WTC11 (cell line): ENCODE results near the gene C2CD2.

Source experiments
- CREM ChIP-seq: sonication (generic); formaldehyde crosslinking; IDR thresholded peaks from 2 replicates; pipeline ENCODE4 v1.8.1; 2022; ENCODE audit warnings: mild to moderate bottlenecking, missing genetic modification reagents, moderate library complexity
- JUN ChIP-seq: sonication (generic); formaldehyde crosslinking; IDR thresholded peaks from 2 replicates; pipeline ENCODE4 v1.8.0; 2023; ENCODE audit warnings: mild to moderate bottlenecking, missing genetic modification reagents
- MYBL2 ChIP-seq: sonication (generic); formaldehyde crosslinking; IDR thresholded peaks from 2 replicates; pipeline ENCODE4 v1.8.1; 2023; ENCODE audit warnings: mild to moderate bottlenecking, moderate library complexity, missing genetic modification reagents
- NFE2L1 ChIP-seq: sonication (generic); formaldehyde crosslinking; IDR thresholded peaks from 2 replicates; pipeline ENCODE4 v1.8.1; 2023; ENCODE audit warnings: missing genetic modification reagents
- NR2C2 ChIP-seq: sonication (generic); formaldehyde crosslinking; IDR thresholded peaks from 2 replicates; pipeline ENCODE4 v1.8.0; 2022; ENCODE audit warnings: mild to moderate bottlenecking, missing genetic modification reagents
- SP1 ChIP-seq: sonication (generic); formaldehyde crosslinking; conservative IDR thresholded peaks from 2 replicates; pipeline ENCODE4 v1.8.1; 2022; ENCODE audit warnings: missing genetic modification reagents
- TEAD4 ChIP-seq: sonication (generic); formaldehyde crosslinking; IDR thresholded peaks from 2 replicates; pipeline ENCODE4 v1.8.0; 2022; ENCODE audit warnings: mild to moderate bottlenecking, missing genetic modification reagents
- ZNF121 ChIP-seq: sonication (generic); formaldehyde crosslinking; IDR thresholded peaks from 2 replicates; pipeline ENCODE4 v1.8.0; 2023; ENCODE audit warnings: missing genetic modification reagents
- ZNF232 ChIP-seq: sonication (generic); formaldehyde crosslinking; IDR thresholded peaks from 2 replicates; pipeline ENCODE4 v1.8.0; 2022; ENCODE audit warnings: mild to moderate bottlenecking, missing genetic modification reagents
- ZNF416 ChIP-seq: fragments of 250-450 bp; sonication (Bioruptor Pico); IDR thresholded peaks from 2 replicates; pipeline ENCODE4 v1.9.0; 2021; ENCODE audit warnings: mild to moderate bottlenecking, inconsistent platforms
- TF ChIP-seq, protein P1 (sequence below): fragments of 200-600 bp; IDR thresholded peaks from 2 replicates; pipeline ENCODE4 v1.8.0; 2022; ENCODE audit warnings: antibody characterized with exemption
- TF ChIP-seq, protein P2 (sequence below): sonication (generic); formaldehyde crosslinking; conservative IDR thresholded peaks from 2 replicates; pipeline ENCODE4 v1.8.1; 2022; ENCODE audit warnings: mild to moderate bottlenecking, missing genetic modification reagents
- TF ChIP-seq, protein P3 (sequence below): sonication (generic); formaldehyde crosslinking; IDR thresholded peaks from 2 replicates; pipeline ENCODE4 v1.8.0; 2022; ENCODE audit warnings: mild to moderate bottlenecking, missing genetic modification reagents
- TF ChIP-seq, protein P4 (sequence below): sonication (generic); formaldehyde crosslinking; IDR thresholded peaks from 2 replicates; pipeline ENCODE4 v1.8.0; 2023; ENCODE audit warnings: missing genetic modification reagents, mild to moderate bottlenecking, borderline replicate concordance

DNA sequence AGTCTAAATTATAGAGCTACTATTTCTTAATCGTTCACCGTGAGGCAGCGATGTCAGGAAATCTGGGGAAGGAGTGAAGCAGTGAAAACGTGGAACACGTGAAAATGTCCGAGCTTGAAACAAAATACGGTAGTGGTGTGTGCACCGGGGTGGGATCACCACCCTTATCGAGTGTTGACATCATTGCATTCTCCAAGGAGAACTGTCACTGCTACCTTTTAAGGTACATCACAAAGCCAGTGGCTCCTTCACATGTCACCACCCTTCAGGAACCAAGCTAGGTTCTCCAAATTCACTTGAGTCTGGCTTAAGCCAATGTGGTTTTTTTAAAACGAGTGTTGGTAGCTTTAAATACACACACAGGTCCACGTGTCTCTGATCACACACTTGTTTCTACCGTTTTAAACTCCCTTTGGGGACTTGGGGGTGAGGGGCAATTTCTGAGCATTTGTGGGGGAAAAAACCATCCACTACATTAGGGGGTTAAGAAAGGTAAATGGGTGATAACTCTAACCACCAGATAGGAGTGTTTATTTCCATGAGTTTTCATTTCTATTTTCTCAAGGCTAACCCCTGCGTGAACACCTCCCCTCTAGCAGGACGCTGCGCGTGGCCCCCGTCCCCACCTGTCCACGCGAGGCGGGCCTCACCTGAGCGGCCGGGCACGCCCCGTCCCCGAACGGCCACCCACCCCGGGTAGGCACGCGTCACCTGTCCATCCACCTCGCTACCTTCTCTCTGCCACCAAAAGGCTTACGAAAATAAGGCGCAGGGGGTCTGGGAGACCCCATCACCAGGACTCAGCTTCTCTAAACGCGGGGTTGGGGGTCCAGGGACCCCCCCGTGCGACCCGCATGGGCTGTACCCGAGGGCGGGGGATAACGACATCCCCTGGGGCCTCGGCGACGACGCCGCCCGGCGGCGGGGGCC lies 75.7 kb downstream of the C2CD2 start:
- TF ChIP-seq JUN (CRISPR knock-in tag) (no peak), ZNF232 (CRISPR knock-in tag) (no peak), NR2C2 (no peak), ZNF416 (CRISPR knock-in tag) (no peak), ZNF121 (CRISPR knock-in tag) (no peak), TEAD4 (CRISPR knock-in tag) (no peak), NFE2L1 (no peak), MYBL2 (no peak), SP1 (CRISPR knock-in tag) (no peak), CREM (CRISPR knock-in tag) (no peak)
- TF ChIP-seq, protein P1, sequence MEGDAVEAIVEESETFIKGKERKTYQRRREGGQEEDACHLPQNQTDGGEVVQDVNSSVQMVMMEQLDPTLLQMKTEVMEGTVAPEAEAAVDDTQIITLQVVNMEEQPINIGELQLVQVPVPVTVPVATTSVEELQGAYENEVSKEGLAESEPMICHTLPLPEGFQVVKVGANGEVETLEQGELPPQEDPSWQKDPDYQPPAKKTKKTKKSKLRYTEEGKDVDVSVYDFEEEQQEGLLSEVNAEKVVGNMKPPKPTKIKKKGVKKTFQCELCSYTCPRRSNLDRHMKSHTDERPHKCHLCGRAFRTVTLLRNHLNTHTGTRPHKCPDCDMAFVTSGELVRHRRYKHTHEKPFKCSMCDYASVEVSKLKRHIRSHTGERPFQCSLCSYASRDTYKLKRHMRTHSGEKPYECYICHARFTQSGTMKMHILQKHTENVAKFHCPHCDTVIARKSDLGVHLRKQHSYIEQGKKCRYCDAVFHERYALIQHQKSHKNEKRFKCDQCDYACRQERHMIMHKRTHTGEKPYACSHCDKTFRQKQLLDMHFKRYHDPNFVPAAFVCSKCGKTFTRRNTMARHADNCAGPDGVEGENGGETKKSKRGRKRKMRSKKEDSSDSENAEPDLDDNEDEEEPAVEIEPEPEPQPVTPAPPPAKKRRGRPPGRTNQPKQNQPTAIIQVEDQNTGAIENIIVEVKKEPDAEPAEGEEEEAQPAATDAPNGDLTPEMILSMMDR: no peak
- TF ChIP-seq, protein P2, sequence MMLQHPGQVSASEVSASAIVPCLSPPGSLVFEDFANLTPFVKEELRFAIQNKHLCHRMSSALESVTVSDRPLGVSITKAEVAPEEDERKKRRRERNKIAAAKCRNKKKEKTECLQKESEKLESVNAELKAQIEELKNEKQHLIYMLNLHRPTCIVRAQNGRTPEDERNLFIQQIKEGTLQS: no peak
- TF ChIP-seq, protein P3, sequence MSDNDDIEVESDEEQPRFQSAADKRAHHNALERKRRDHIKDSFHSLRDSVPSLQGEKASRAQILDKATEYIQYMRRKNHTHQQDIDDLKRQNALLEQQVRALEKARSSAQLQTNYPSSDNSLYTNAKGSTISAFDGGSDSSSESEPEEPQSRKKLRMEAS (CRISPR knock-in tag): no peak
- TF ChIP-seq, protein P4, sequence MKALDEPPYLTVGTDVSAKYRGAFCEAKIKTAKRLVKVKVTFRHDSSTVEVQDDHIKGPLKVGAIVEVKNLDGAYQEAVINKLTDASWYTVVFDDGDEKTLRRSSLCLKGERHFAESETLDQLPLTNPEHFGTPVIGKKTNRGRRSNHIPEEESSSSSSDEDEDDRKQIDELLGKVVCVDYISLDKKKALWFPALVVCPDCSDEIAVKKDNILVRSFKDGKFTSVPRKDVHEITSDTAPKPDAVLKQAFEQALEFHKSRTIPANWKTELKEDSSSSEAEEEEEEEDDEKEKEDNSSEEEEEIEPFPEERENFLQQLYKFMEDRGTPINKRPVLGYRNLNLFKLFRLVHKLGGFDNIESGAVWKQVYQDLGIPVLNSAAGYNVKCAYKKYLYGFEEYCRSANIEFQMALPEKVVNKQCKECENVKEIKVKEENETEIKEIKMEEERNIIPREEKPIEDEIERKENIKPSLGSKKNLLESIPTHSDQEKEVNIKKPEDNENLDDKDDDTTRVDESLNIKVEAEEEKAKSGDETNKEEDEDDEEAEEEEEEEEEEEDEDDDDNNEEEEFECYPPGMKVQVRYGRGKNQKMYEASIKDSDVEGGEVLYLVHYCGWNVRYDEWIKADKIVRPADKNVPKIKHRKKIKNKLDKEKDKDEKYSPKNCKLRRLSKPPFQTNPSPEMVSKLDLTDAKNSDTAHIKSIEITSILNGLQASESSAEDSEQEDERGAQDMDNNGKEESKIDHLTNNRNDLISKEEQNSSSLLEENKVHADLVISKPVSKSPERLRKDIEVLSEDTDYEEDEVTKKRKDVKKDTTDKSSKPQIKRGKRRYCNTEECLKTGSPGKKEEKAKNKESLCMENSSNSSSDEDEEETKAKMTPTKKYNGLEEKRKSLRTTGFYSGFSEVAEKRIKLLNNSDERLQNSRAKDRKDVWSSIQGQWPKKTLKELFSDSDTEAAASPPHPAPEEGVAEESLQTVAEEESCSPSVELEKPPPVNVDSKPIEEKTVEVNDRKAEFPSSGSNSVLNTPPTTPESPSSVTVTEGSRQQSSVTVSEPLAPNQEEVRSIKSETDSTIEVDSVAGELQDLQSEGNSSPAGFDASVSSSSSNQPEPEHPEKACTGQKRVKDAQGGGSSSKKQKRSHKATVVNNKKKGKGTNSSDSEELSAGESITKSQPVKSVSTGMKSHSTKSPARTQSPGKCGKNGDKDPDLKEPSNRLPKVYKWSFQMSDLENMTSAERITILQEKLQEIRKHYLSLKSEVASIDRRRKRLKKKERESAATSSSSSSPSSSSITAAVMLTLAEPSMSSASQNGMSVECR (CRISPR knock-in tag): no peak
